Suprapubic skin (tissue), 4 donors: ENCODE data around the gene PPP1R3D.

ENCODE experiments used
- EP300 ChIP-seq: sonication (generic); formaldehyde crosslinking; IDR thresholded peaks from one replicate; pipeline ENCODE4 v1.6.1; 2017; ENCODE audit warnings: antibody characterized with exemption
- POLR2A ChIP-seq, 2 donors: fragments of 450-650 bp; IDR thresholded peaks; one replicate each; pipeline ENCODE4 v1.6.1; 2017; ENCODE audit warnings: antibody characterized with exemption in 2 of 2, mild to moderate bottlenecking in 2 of 2, moderate library complexity in 2 of 2
- POLR2AphosphoS5 ChIP-seq, 3 donors: sonication (generic); formaldehyde crosslinking; IDR thresholded peaks; one replicate each; pipeline ENCODE4 v1.6.1; 2017; ENCODE audit warnings: antibody characterized with exemption in 3 of 3
- TF ChIP-seq, protein P1 (sequence below), 2 donors: fragments of 200-600 bp in 1 of 2; fragments of 450-650 bp in 1 of 2; sonication (generic) in 1 of 2; IDR thresholded peaks; one replicate each; pipeline ENCODE4 v1.5.1; 2016 to 2019; ENCODE audit warnings: antibody characterized with exemption in 2 of 2, mild to moderate bottlenecking in 1 of 2, moderate library complexity in 1 of 2

- TF ChIP-seq, protein P1, sequence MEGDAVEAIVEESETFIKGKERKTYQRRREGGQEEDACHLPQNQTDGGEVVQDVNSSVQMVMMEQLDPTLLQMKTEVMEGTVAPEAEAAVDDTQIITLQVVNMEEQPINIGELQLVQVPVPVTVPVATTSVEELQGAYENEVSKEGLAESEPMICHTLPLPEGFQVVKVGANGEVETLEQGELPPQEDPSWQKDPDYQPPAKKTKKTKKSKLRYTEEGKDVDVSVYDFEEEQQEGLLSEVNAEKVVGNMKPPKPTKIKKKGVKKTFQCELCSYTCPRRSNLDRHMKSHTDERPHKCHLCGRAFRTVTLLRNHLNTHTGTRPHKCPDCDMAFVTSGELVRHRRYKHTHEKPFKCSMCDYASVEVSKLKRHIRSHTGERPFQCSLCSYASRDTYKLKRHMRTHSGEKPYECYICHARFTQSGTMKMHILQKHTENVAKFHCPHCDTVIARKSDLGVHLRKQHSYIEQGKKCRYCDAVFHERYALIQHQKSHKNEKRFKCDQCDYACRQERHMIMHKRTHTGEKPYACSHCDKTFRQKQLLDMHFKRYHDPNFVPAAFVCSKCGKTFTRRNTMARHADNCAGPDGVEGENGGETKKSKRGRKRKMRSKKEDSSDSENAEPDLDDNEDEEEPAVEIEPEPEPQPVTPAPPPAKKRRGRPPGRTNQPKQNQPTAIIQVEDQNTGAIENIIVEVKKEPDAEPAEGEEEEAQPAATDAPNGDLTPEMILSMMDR (IDR thresholded peaks at IDR 0.05), result no peak
- TF ChIP-seq POLR2AphosphoS5 (IDR thresholded peaks at IDR 0.05) (no peak), POLR2A (IDR thresholded peaks at IDR 0.05) (no peak), EP300 (no peak)
Measured at GRCh38 chr20:59949911-59950310, 9.8 kb upstream of the PPP1R3D start.
